GM19372 (cell line): ENCODE results near the gene LEO1.
"Not testable (repeated sequence)": the region's sequence is repeated elsewhere in the genome, so short reads cannot be mapped to it uniquely, and the experiment has no call there.

Experiments used
- ATAC-seq: cut with Tn5 transposase; IDR thresholded peaks from one replicate; pipeline ENCODE4 v1.9.1; 2021; ENCODE audit warnings: mild to moderate bottlenecking, low read depth, moderate library complexity; ENCODE audit not compliant: unreplicated experiment

The LEO1 gene

GRCh38 chr15:52004806-52005205 lies 33.2 kb upstream of the LEO1 start:
- no peak for ATAC-seq

DNA sequence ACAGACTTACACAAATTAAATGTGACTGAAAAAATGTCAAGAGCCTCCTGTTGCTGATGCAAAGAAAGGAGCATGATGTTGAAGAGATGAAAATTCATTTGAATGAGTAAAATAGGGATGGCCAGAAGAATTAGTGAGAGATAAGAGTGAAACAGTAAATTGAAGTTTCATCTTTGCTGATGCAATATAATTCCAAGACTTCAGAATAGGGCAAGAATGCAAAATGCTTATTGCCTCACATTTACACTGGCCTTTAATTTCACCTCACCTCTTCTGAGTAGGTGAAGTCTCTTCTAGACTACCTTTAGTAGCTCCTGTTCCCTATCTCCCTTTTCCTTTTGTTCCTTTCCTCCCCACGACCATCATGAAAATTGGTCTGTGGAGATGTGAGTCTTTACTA lies 32.1 kb upstream of the LEO1 start:
- ATAC-seq, result no peak

DNA sequence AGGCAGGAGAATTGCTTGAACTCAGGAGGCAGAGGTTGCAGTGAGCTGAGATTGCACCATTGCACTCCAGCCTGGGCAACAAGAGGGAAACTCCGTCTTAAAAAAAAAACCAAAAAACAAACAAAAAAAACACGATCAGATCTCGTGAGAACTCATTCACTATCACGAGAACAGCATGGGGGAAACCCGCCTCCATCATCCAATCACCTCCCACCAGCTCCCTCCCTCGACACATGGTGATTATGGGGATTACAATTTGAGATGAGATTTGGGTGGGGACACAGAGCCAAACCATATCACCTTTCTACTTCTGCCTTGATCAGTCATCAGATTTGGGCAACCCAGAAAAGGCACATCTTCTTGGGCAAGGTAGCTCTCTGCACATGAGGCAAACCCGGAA lies 31.5 kb upstream of the LEO1 start:
- ATAC-seq, result not testable (repeated sequence)

DNA sequence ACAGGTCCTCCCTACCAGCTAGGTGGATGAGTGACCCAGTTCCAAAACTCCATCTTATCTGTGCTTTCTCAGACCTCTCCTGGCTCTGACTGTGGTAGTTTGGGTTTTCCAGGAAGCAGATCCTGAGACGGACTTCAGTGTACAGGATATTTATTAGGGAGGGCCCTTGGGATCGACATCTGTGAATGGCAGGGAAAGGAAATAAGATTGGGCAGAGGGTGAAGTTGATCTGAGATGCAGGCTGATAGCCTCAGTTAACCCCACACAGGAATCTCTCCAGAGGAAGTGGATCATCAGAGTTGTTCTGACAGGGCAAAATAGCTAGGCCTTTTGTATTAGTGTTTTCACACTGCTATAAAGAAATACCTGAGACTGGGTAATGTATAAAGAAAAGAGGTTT lies 30.8 kb upstream of the LEO1 start:
- no peak for ATAC-seq

- no peak for ATAC-seq
Observed at GRCh38 chr15:51992953-51993352, 21.4 kb upstream of the LEO1 start.

DNA sequence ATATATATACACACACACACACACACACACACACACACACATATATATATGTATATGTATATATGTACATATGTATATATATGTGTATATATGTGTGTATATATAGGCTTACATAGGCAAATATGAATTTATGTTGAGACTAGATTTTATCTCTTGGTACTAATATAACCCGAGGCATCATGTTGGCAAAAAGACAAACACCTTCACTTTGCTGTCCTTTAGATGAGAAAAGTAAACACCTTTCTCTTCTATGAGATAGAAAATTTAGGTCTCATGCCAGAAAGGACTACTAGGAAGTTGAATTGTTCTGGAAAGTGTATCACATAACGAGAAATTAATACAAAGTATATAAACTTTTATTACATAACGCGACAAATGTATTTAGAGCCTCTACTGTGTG lies 19.6 kb upstream of the LEO1 start:
- ATAC-seq, result no peak

DNA sequence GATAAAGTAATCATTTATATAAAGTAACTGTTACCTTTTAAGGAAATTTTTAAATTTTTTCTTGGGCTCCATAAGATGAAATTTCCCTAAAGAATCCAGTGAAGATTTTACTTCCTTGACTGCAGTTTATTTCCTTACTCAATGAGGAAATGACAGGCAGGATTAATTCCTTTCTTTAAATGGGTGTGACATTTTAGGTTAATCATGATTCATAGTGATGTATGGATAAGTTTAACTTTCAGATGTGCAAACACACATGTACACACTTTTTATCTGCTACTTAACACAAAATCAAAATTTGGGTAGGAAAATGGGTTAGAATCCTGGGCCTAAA lies 11.2 kb upstream of the LEO1 start:
- no peak for ATAC-seq

DNA sequence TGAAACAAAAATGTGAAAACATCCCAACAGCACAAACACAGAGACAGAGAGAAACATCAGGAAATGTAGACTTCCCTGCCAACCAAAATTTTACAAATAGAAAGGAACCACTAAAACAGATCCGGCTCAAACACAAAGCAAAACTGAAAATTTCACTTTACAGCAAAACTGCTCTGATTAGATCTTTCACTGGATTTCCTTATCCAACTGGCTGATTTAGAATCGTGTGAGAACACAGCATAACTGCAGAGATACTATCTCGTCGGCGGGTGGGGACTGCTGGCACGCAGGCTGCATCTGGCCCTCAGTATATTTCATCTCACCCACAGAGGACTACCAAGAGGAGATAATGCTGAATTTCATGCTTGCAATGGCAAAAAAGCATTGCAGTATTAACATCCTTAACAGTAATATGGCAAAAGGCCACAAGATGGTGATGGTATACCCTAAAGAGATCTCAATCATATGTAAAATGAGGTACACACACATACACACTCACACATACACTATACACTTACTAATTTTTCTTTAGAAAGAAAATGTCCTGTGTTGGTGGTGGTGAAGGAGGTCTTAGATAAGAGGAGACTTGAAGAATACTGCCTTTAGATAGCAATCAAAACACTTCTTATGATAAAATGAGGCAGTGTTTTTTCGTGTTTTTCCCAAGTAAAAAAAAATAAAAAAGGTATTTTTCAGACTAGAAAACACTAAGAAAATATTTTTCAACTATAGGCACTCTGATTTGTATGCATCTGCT lies 10.6 kb upstream of the LEO1 start:
- peak; percentile 95 for ATAC-seq

- no peak for ATAC-seq
Observed at GRCh38 chr15:51973775-51974174, 2.2 kb upstream of the LEO1 start.

GRCh38 chr15:51973220-51973619 lies 1.6 kb upstream of the LEO1 start:
- ATAC-seq, result no peak

- ATAC-seq, result no peak
Observed at GRCh38 chr15:51971032-51971374, 575 bp downstream of the LEO1 start.

GRCh38 chr15:51970132-51970817 lies 1.3 kb downstream of the LEO1 start:
- no peak for ATAC-seq

DNA sequence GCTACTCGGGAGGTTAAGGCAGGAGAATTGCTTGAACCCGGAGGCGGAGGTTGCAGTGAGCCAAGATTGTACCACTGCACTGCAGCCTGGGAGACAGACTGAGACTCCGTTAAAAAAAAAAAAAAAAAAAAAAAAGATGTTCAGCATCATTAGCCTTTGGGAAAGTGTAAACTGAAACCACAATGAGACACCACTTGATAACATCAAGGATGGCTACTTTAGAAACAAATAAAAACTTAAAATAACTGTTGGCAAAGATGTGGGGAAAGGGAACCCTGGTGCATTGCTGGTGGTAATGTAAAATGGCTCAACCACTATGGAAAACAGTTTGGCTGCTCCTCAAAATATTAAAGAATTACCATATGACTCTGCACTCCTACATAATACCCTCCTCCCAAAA lies 1.9 kb downstream of the LEO1 start:
- ATAC-seq, result no peak

DNA sequence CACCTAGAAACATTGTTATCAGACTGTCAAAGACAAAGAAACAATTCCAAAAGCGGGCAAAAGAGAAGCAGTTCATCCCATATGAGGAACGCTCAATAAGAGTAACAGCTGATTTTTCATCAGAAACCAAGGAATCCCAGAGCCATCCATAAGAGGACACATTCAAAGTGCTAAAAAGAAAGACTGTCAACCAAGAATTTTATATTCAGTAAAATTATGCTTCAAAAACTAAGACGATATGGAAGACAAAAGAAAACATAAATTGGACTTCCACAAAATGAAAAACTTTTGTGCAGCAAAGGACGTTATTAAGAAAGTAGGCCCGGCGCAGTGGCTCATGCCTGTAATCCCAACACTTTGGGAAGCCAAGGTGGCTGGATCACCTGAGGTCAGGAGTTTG lies 4.0 kb downstream of the LEO1 start:
- no peak for ATAC-seq

DNA sequence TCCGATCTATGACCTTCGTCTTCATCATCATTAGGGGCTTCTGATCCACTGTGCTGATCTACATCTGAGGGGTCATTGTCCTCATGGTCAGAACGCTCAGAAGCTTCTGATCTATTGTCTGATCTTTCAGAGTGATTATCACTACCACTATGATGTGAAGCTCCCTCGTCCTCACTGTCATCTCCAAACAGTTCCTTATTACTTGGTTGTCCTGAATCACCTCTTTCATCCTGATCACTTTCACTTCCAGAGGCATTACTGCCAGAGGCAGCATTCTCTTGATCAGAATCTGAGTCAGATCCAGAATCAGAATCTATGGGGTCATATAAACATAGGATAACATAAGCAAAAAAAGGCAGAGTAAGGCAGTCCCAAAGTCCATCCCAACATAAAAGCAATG lies 5.4 kb downstream of the LEO1 start:
- no peak for ATAC-seq

- no peak for ATAC-seq
Observed at GRCh38 chr15:51965691-51966090, 5.9 kb downstream of the LEO1 start.

DNA sequence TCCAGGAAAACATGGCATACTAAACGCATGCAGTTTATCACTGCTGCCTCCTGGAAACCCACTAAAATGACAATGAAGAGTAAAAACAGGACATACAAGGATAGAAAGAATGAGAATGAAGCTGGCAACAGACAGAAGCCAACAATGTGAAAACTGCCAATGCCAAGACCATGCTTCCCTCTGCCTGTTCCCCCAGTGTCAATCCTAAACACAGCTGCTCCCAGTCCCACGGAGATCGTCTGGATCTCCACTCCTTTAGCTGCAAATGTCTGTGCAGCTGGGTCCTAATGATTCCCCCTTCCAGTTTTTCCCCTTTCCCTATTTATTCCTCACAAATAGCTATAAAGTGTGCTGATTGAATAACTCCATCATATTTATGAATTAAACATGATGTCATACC lies 16.1 kb downstream of the LEO1 start:
- no peak for ATAC-seq

GRCh38 chr15:51952805-51953204 lies 18.8 kb downstream of the LEO1 start:
- ATAC-seq, result no peak

- ATAC-seq, result no peak
Observed at GRCh38 chr15:51947124-51947523, 24.5 kb downstream of the LEO1 start.

GRCh38 chr15:51939216-51939615 lies 32.4 kb downstream of the LEO1 start:
- no peak for ATAC-seq

GRCh38 chr15:51938286-51938685 lies 33.3 kb downstream of the LEO1 start:
- ATAC-seq, result no peak

DNA sequence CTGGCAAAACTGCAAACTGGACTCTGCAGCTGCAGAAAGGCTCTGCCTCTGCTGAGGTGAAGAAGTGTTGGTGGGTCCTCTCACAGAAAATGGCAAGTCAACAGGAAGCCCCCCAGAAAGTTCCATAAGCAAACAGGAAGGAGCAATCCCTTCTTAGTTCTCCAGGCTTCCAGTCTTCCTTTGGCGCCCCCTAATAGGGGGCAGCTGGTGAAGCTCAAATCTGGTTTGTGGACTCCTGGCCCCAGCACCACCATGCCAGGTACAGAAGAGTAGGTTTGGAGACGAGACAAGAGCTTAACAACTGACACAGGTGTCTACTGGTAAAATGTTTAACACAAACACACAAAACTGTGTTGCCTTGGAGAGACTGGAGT lies 35.5 kb downstream of the LEO1 start:
- no peak for ATAC-seq
